Hematopoietic multipotent progenitor cell treated with erythropoietin and hydrocortisone succinate and interleukin-3 and kit ligand, for 17 days (in vitro differentiated cells): ENCODE measurements around the gene TNFAIP8L1.
A peak's percentile ranks its signal among the peaks of the same experiment; 100 is the strongest.

Source experiments
- DNase-seq: peaks from one replicate; pipeline ENCODE4 v3.0.0-alpha.2; 2015; ENCODE audit warnings: low spot score

The TNFAIP8L1 gene

GRCh38 chr19:4649392-4650047, 10.2 kb downstream of the TNFAIP8L1 start:
- no peak for DNase-seq

GRCh38 chr19:4650159-4650558, 10.8 kb downstream of the TNFAIP8L1 start:
- DNase-seq = no peak

- no peak for DNase-seq
These were observed 12.8 kb downstream of the TNFAIP8L1 start for GRCh38 chr19:4652075-4652474.

- DNase-seq = no peak
These were observed 14.6 kb downstream of the TNFAIP8L1 start for GRCh38 chr19:4653793-4654436.

- DNase-seq = no peak
These were observed 15.4 kb downstream of the TNFAIP8L1 start for GRCh38 chr19:4654437-4655361.

- DNase-seq = no peak
These were observed 16.8 kb downstream of the TNFAIP8L1 start for GRCh38 chr19:4656102-4656501.

GRCh38 chr19:4657262-4657661, 17.9 kb downstream of the TNFAIP8L1 start:
- no peak for DNase-seq

- DNase-seq = no peak
These were observed 18.5 kb downstream of the TNFAIP8L1 start for GRCh38 chr19:4657835-4658234.

- peak; percentile 62 for DNase-seq
These were observed 21.0 kb downstream of the TNFAIP8L1 start for GRCh38 chr19:4660181-4660791.

- DNase-seq = no peak
These were observed 21.7 kb downstream of the TNFAIP8L1 start for GRCh38 chr19:4660993-4661392.

- DNase-seq = no peak
These were observed 22.8 kb downstream of the TNFAIP8L1 start for GRCh38 chr19:4662020-4662695.

- DNase-seq = no peak
These were observed 23.5 kb downstream of the TNFAIP8L1 start for GRCh38 chr19:4662812-4663211.

GRCh38 chr19:4664642-4665041, 25.3 kb downstream of the TNFAIP8L1 start:
- DNase-seq = no peak

- peak; percentile 88 for DNase-seq
These were observed 30.6 kb downstream of the TNFAIP8L1 start, which contains the start of gene MYDGF for GRCh38 chr19:4669723-4670480. MYDGF (minus strand) TSS chr19:4670342; CDS start chr19:4670334, 8 bp downstream.

GRCh38 chr19:4671185-4671851, 32.0 kb downstream of the TNFAIP8L1 start:
- DNase-seq = no peak

- no peak for DNase-seq
These were observed 33.9 kb downstream of the TNFAIP8L1 start for GRCh38 chr19:4673216-4673615.

GRCh38 chr19:4673726-4674125, 34.4 kb downstream of the TNFAIP8L1 start:
- DNase-seq = no peak

- no peak for DNase-seq
These were observed 36.0 kb downstream of the TNFAIP8L1 start for GRCh38 chr19:4675346-4675745.

GRCh38 chr19:4676955-4677731, 37.8 kb downstream of the TNFAIP8L1 start:
- peak; percentile 23 for DNase-seq
